HCT116 (cell line): ENCODE measurements around the gene TTLL5. TPM values are rescaled to one million over a fixed set of nuclear protein-coding genes. Genes with fewer than 3 reads are reported as not detected.

Experiments
- ATAC-seq: fragments of 200-7000 bp; cut with Tn5 transposase; 2 replicates; pipeline ENCODE4 v1.9.1; 2020; ENCODE audit warnings: mild to moderate bottlenecking, moderate library complexity
- BruUV-seq: library from RNA; stranded (reverse); fragments of 400-500 nt; replicated peaks from 2 replicates; lab custom pipeline; 2021; lab: Mats Ljungman, UMichigan
- CTCF ChIA-PET: fragments of 300-600 bp; sonication (Branson Sonifier 250); formaldehyde crosslinking; loops from one replicate; lab custom pipeline; 2021; ENCODE audit warnings: antibody characterized with exemption; lab: Charles Lee
- POLR2A ChIA-PET: fragments of 300-600, 350-600 bp; sonication (Branson Sonifier 250); formaldehyde crosslinking; loops from one replicate; lab custom pipeline; 2021; ENCODE audit warnings: antibody characterized with exemption; lab: Charles Lee
- RAD21 ChIA-PET, 2 experiments: fragments of 300-600 bp; sonication (Branson Sonifier 250); formaldehyde crosslinking; loops; one replicate each; lab custom pipeline; 2023; ENCODE audit warnings: low total read pairs in 2 of 2; ENCODE audit not compliant: uncharacterized antibody in 2 of 2, unreplicated experiment in 2 of 2, low non-redundant PET in 1 of 2; lab: Charles Lee
- DNase-seq: peaks from one replicate; pipeline ENCODE4 v3.0.0-alpha.2; 2010; ENCODE audit warnings: low read depth, low spot score
- H2AFZ ChIP-seq: fragments of 200-600 bp; shearing (Covaris generic), sonication (generic); 2 replicates; pipeline ENCODE4 v1.6.1; 2017; ENCODE audit warnings: low read depth, mixed run types, mixed read lengths, antibody characterized with exemption, low read length; ENCODE audit not compliant: poor library complexity, severe bottlenecking
- H3K27ac ChIP-seq: 2 replicates; pipeline ENCODE4 v1.5.1; 2012; ENCODE audit warnings: low read depth, low read length
- H3K27me3 ChIP-seq: fragments of 200-600 bp; sonication (generic); 2 replicates; pipeline ENCODE4 v1.6.1; 2016; ENCODE audit warnings: mixed run types, low read length, mixed read lengths; ENCODE audit not compliant: insufficient read depth
- H3K36me3 ChIP-seq, 2 experiments: fragments of 200-500 bp in 1 of 2; fragments of 200-600 bp in 1 of 2; sonication (Bioruptor generic) in 1 of 2; sonication (generic) in 1 of 2; 2 replicates each; pipeline versions ENCODE4 v1.5.1 to v1.6.1; 2014 to 2016; ENCODE audit warnings: low read length in 2 of 2, inconsistent platforms in 1 of 2, mixed read lengths in 1 of 2, mixed run types in 1 of 2; ENCODE audit not compliant: insufficient read depth in 2 of 2, control insufficient read depth in 1 of 2
- H3K4me1 ChIP-seq, 2 experiments: fragments of 200-600 bp in 1 of 2; sonication (generic) in 1 of 2; 2 replicates each; pipeline versions ENCODE4 v1.5.1 to v1.6.1; 2012 to 2017; ENCODE audit warnings: low read length in 2 of 2, inconsistent platforms in 1 of 2, mild to moderate bottlenecking in 1 of 2, mixed read lengths in 1 of 2, mixed run types in 1 of 2, moderate library complexity in 1 of 2; ENCODE audit not compliant: insufficient read depth in 2 of 2, control insufficient read depth in 1 of 2
- H3K4me2 ChIP-seq: fragments of 200-600 bp; sonication (generic); 2 replicates; pipeline ENCODE4 v1.6.1; 2017; ENCODE audit warnings: mixed run types, low read length, mixed read lengths
- H3K4me3 ChIP-seq, 2 experiments: fragments of 200-600 bp in 1 of 2; sonication (generic) in 1 of 2; replicated peaks in 1 of 2; 2 replicates each; pipeline ENCODE4 v1.5.1; 2011 to 2016; ENCODE audit warnings: low read length in 2 of 2, control low read depth in 1 of 2, low read depth in 1 of 2, mild to moderate bottlenecking in 1 of 2, mixed read lengths in 1 of 2, mixed run types in 1 of 2
- H3K79me2 ChIP-seq: fragments of 200-600 bp; sonication (generic); 2 replicates; pipeline ENCODE4 v1.6.1; 2017; ENCODE audit warnings: mild to moderate bottlenecking, mixed run types, low read length, moderate library complexity, mixed read lengths; ENCODE audit not compliant: insufficient read depth
- H3K9ac ChIP-seq: fragments of 200-600 bp; sonication (generic); 2 replicates; pipeline ENCODE4 v1.6.1; 2016; ENCODE audit warnings: low read length, mixed read lengths
- H3K9me2 ChIP-seq: fragments of 200-600 bp; sonication (generic), shearing (Covaris generic); 2 replicates; pipeline ENCODE4 v1.6.1; 2017; ENCODE audit warnings: mixed run types, mild to moderate bottlenecking, moderate library complexity; ENCODE audit not compliant: insufficient read depth
- H3K9me3 ChIP-seq, 2 experiments: fragments of 200-500 bp in 1 of 2; fragments of 200-600 bp in 1 of 2; sonication (Bioruptor generic) in 1 of 2; sonication (generic) in 1 of 2; 2 replicates each; pipeline ENCODE4 v1.6.1; 2014 to 2017; ENCODE audit warnings: low read length in 2 of 2, mixed read lengths in 2 of 2, inconsistent platforms in 1 of 2, low read depth in 1 of 2, mild to moderate bottlenecking in 1 of 2, mixed run types in 1 of 2, moderate library complexity in 1 of 2; ENCODE audit not compliant: control insufficient read depth in 1 of 2, insufficient read depth in 1 of 2
- H4K20me1 ChIP-seq: fragments of 200-600 bp; sonication (generic), shearing (Covaris generic); 2 replicates; pipeline ENCODE4 v1.6.1; 2017; ENCODE audit warnings: mixed run types, mild to moderate bottlenecking, moderate library complexity; ENCODE audit not compliant: insufficient read depth
- CEBPB ChIP-seq: IDR thresholded peaks from 2 replicates; pipeline ENCODE4 v1.6.1; 2012; ENCODE audit warnings: low read depth
- EGR1 ChIP-seq: IDR thresholded peaks from 2 replicates; pipeline ENCODE4 v1.6.1; 2012; ENCODE audit warnings: low read depth
- ELF1 ChIP-seq: IDR thresholded peaks from 2 replicates; pipeline ENCODE4 v1.6.1; 2012; ENCODE audit warnings: low read depth, borderline replicate concordance
- EZH2 ChIP-seq: fragments of 200-600 bp; sonication (generic); IDR thresholded peaks from 2 replicates; pipeline ENCODE4 v1.6.1; 2017; ENCODE audit warnings: antibody characterized with exemption, mixed run types
- EZH2phosphoT487 ChIP-seq: fragments of 200-600 bp; IDR thresholded peaks from 2 replicates; pipeline ENCODE4 v1.6.1; 2018; ENCODE audit warnings: antibody characterized with exemption, borderline replicate concordance
- FOSL1 ChIP-seq: IDR thresholded peaks from 2 replicates; pipeline ENCODE4 v1.6.1; 2012; ENCODE audit warnings: low read depth
- JUND ChIP-seq: IDR thresholded peaks from 2 replicates; pipeline ENCODE4 v1.6.1; 2012
- POLR2A ChIP-seq: IDR thresholded peaks from 2 replicates; pipeline ENCODE4 v1.7.0; 2011; ENCODE audit warnings: borderline replicate concordance; ENCODE audit not compliant: insufficient read depth, insufficient read length; ENCODE audit errors: extremely low read depth
- POLR2AphosphoS5 ChIP-seq: IDR thresholded peaks from 2 replicates; pipeline ENCODE4 v1.6.1; 2011; ENCODE audit warnings: mild to moderate bottlenecking, low read depth, low read length, moderate library complexity
- RAD21 ChIP-seq: IDR thresholded peaks from 2 replicates; pipeline ENCODE4 v1.6.1; 2012; ENCODE audit warnings: low read depth, mild to moderate bottlenecking
- SIN3A ChIP-seq: IDR thresholded peaks from 2 replicates; pipeline ENCODE4 v1.6.1; 2012; ENCODE audit warnings: low read depth
- SRF ChIP-seq: IDR thresholded peaks from 2 replicates; pipeline ENCODE4 v1.6.1; 2012; ENCODE audit warnings: low read depth
- TCF7L2 ChIP-seq: IDR thresholded peaks from 2 replicates; pipeline ENCODE4 v1.7.0; 2011; ENCODE audit warnings: borderline replicate concordance, inconsistent platforms; ENCODE audit not compliant: insufficient read depth, insufficient read length; ENCODE audit errors: extremely low read depth
- YY1 ChIP-seq: IDR thresholded peaks from 2 replicates; pipeline ENCODE4 v1.6.1; 2011; ENCODE audit warnings: low read length, low read depth, moderate library complexity, mild to moderate bottlenecking; ENCODE audit not compliant: insufficient replicate concordance; ENCODE audit errors: extremely low read depth
- intact Hi-C: fragments of 100-400 bp; cut with micrococcal nuclease; formaldehyde crosslinking; loops from 2 replicates; pipeline ENCODE4 v1.10.0; 2022
- total RNA-seq: library from RNA; stranded (reverse); gene quantifications from one replicate; pipeline ENCODE4 v1.2.1, GENCODE V29; 2021; ENCODE audit not compliant: unreplicated experiment
- TF ChIP-seq, protein P1 (sequence below): IDR thresholded peaks from 2 replicates; pipeline ENCODE4 v1.6.1; 2012; ENCODE audit warnings: low read depth
- TF ChIP-seq, protein P2 (sequence below): IDR thresholded peaks from 2 replicates; pipeline ENCODE4 v1.6.1; 2011; ENCODE audit warnings: mild to moderate bottlenecking, low read length, moderate library complexity; ENCODE audit not compliant: insufficient replicate concordance; ENCODE audit errors: extremely low read depth
- TF ChIP-seq, protein P3 (sequence below), 3 experiments: fragments of 200-600 bp in 1 of 3; sonication (generic) in 1 of 3; IDR thresholded peaks in 2 of 3; conservative IDR thresholded peaks in 1 of 3; 2 replicates each; pipeline ENCODE4 v1.5.1; 2012 to 2017; ENCODE audit warnings: low read depth in 2 of 3, low read length in 2 of 3, antibody characterized with exemption in 1 of 3, borderline replicate concordance in 1 of 3, control low read depth in 1 of 3, mild to moderate bottlenecking in 1 of 3, mixed read lengths in 1 of 3, mixed run types in 1 of 3, moderate library complexity in 1 of 3; ENCODE audit not compliant: insufficient read depth in 1 of 3

TTLL5 gene
- total RNA-seq, 1 experiment from 2014 or later: 26.2 TPM

DNA sequence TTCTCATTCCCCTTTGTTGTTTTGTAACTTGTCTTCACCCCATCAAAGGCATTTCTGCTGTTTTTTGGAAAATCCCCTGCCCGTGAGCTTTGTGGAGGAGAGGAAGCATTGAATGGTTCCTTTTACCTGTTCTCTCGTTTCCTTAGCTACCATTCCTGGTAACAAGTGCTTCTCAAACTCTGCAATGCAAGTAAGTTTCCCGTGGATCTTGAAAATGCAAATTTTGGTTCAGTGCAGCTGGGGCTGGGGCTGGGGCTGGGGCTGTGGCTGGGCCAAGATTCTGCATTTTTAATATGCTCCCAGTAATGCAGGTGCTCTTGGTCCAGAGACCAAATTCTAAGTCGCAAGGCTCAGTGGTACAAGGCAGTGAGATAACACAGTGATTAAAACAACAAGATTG is 151.6 kb downstream of the TTLL5 start:
- H3K27me3 ChIP-seq: no peaks in the 10 kb centered on the region
- H3K4me3 ChIP-seq: no peak overlapping the region
- H3K9me2 ChIP-seq: no peaks in the 10 kb centered on the region
- no TSS peak for BruUV-seq
- H4K20me1 ChIP-seq: no peaks in the 10 kb centered on the region
- no peaks in the 10 kb centered on the region for H3K4me1 ChIP-seq
- ChIA-PET POLR2A (no interaction called here), RAD21 (no interaction called here), CTCF (interaction anchor here (1.3 kb wide), 1 partner anchor 13 kb away, joined by 3 read pairs; no protein-coding TSS in a partner anchor)
- ATAC-seq: no peak
- no peaks in the 10 kb centered on the region for H3K9me3 ChIP-seq
- no peak overlapping the region for H3K27ac ChIP-seq
- no peak overlapping the region for H3K4me2 ChIP-seq
- intact Hi-C loops: no loop called here
- DNase-seq: no peak
- H3K9ac ChIP-seq: no peak overlapping the region
- no peaks in the 10 kb centered on the region for H3K79me2 ChIP-seq
- TF ChIP-seq EGR1 (no peak), POLR2AphosphoS5 (no peak), FOSL1 (no peak), CEBPB (no peak), TCF7L2 (no peak), YY1 (no peak), ELF1 (no peak), JUND (no peak), EZH2phosphoT487 (no peak), RAD21 (no peak), SRF (no peak), POLR2A (no peak), EZH2 (no peak), SIN3A (no peak)
- TF ChIP-seq, protein P1, sequence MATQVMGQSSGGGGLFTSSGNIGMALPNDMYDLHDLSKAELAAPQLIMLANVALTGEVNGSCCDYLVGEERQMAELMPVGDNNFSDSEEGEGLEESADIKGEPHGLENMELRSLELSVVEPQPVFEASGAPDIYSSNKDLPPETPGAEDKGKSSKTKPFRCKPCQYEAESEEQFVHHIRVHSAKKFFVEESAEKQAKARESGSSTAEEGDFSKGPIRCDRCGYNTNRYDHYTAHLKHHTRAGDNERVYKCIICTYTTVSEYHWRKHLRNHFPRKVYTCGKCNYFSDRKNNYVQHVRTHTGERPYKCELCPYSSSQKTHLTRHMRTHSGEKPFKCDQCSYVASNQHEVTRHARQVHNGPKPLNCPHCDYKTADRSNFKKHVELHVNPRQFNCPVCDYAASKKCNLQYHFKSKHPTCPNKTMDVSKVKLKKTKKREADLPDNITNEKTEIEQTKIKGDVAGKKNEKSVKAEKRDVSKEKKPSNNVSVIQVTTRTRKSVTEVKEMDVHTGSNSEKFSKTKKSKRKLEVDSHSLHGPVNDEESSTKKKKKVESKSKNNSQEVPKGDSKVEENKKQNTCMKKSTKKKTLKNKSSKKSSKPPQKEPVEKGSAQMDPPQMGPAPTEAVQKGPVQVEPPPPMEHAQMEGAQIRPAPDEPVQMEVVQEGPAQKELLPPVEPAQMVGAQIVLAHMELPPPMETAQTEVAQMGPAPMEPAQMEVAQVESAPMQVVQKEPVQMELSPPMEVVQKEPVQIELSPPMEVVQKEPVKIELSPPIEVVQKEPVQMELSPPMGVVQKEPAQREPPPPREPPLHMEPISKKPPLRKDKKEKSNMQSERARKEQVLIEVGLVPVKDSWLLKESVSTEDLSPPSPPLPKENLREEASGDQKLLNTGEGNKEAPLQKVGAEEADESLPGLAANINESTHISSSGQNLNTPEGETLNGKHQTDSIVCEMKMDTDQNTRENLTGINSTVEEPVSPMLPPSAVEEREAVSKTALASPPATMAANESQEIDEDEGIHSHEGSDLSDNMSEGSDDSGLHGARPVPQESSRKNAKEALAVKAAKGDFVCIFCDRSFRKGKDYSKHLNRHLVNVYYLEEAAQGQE: no peak
- TF ChIP-seq, protein P2, sequence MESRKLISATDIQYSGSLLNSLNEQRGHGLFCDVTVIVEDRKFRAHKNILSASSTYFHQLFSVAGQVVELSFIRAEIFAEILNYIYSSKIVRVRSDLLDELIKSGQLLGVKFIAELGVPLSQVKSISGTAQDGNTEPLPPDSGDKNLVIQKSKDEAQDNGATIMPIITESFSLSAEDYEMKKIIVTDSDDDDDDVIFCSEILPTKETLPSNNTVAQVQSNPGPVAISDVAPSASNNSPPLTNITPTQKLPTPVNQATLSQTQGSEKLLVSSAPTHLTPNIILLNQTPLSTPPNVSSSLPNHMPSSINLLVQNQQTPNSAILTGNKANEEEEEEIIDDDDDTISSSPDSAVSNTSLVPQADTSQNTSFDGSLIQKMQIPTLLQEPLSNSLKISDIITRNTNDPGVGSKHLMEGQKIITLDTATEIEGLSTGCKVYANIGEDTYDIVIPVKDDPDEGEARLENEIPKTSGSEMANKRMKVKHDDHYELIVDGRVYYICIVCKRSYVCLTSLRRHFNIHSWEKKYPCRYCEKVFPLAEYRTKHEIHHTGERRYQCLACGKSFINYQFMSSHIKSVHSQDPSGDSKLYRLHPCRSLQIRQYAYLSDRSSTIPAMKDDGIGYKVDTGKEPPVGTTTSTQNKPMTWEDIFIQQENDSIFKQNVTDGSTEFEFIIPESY: no peak
- TF ChIP-seq, protein P3, sequence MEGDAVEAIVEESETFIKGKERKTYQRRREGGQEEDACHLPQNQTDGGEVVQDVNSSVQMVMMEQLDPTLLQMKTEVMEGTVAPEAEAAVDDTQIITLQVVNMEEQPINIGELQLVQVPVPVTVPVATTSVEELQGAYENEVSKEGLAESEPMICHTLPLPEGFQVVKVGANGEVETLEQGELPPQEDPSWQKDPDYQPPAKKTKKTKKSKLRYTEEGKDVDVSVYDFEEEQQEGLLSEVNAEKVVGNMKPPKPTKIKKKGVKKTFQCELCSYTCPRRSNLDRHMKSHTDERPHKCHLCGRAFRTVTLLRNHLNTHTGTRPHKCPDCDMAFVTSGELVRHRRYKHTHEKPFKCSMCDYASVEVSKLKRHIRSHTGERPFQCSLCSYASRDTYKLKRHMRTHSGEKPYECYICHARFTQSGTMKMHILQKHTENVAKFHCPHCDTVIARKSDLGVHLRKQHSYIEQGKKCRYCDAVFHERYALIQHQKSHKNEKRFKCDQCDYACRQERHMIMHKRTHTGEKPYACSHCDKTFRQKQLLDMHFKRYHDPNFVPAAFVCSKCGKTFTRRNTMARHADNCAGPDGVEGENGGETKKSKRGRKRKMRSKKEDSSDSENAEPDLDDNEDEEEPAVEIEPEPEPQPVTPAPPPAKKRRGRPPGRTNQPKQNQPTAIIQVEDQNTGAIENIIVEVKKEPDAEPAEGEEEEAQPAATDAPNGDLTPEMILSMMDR (IDR thresholded peaks at IDR 0.05 in 2 of 3, conservative IDR thresholded peaks at IDR 0.05 in 1 of 3; ENCODE audit: borderline replicate concordance in 1 of 3, insufficient read depth in 1 of 3, low read depth in 2 of 3, low read length in 2 of 3): no peak
- TF ChIP-seq, all 23 proteins: peak for 0
- H3K36me3 ChIP-seq: no peaks in the 10 kb centered on the region
- no peak overlapping the region for H2AFZ ChIP-seq
